SU-DHL-6 (cell line): ENCODE data around the gene CYP26B1.

Experiments
- H2AFZ ChIP-seq: fragments of 200-600 bp; sonication (generic); 2 replicates; pipeline ENCODE4 v1.6.1; 2014; ENCODE audit warnings: low read depth, mild to moderate bottlenecking, moderate library complexity, mixed read lengths, antibody characterized with exemption, low read length; ENCODE audit not compliant: severe bottlenecking
- H3F3A ChIP-seq: fragments of 200-600 bp; shearing (Covaris generic); 2 replicates; pipeline ENCODE4 v1.6.0; 2016; ENCODE audit warnings: antibody characterized with exemption, mild to moderate bottlenecking; ENCODE audit not compliant: insufficient read depth
- H3K27ac ChIP-seq: fragments of 200-600 bp; sonication (generic); 2 replicates; pipeline ENCODE4 v1.5.1; 2016; ENCODE audit warnings: low read depth, mild to moderate bottlenecking, low read length, moderate library complexity, mixed read lengths
- H3K27me3 ChIP-seq: fragments of 200-600 bp; sonication (generic), shearing (Covaris generic); 2 replicates; pipeline ENCODE4 v1.6.0; 2014; ENCODE audit warnings: mild to moderate bottlenecking, low read length
- H3K36me3 ChIP-seq: fragments of 200-600 bp; sonication (generic); 2 replicates; pipeline ENCODE4 v1.6.1; 2014; ENCODE audit warnings: mild to moderate bottlenecking, low read length, mixed read lengths
- H3K4me2 ChIP-seq: fragments of 300-600, 200-600 bp; shearing (Covaris generic), sonication (generic); 2 replicates; pipeline ENCODE4 v1.6.0; 2014; ENCODE audit warnings: low read length, low read depth, mild to moderate bottlenecking; ENCODE audit not compliant: poor library complexity, severe bottlenecking
- H3K4me3 ChIP-seq: fragments of 200-600 bp; sonication (generic); 2 replicates; pipeline ENCODE4 v1.5.1; 2014; ENCODE audit warnings: antibody characterized with exemption, low read length, mild to moderate bottlenecking, mixed read lengths; ENCODE audit not compliant: insufficient read depth, poor library complexity, severe bottlenecking
- H3K79me2 ChIP-seq: fragments of 200-600 bp; sonication (generic); 2 replicates; pipeline ENCODE4 v1.6.1; 2014; ENCODE audit warnings: mild to moderate bottlenecking, low read length, moderate library complexity; ENCODE audit not compliant: insufficient read depth
- H3K9ac ChIP-seq: fragments of 200-600 bp; sonication (generic); 2 replicates; pipeline ENCODE4 v1.7.0; 2014; ENCODE audit warnings: mild to moderate bottlenecking, low read length
- H3K9me2 ChIP-seq: fragments of 200-600 bp; sonication (generic); replicated peaks from 2 replicates; pipeline ENCODE4 v1.6.1; 2014; ENCODE audit warnings: low read length; ENCODE audit not compliant: insufficient read depth
- H3K9me3 ChIP-seq: fragments of 200-600 bp; sonication (generic); 2 replicates; pipeline ENCODE4 v1.6.1; 2014; ENCODE audit warnings: low read length, mixed read lengths; ENCODE audit not compliant: insufficient read depth
- H4K20me1 ChIP-seq: fragments of 200-600 bp; sonication (generic); 2 replicates; pipeline ENCODE4 v1.6.1; 2014; ENCODE audit warnings: low read depth, mild to moderate bottlenecking, antibody characterized with exemption, low read length, moderate library complexity, mixed read lengths
- CTCF ChIP-seq: fragments of 200-600 bp; sonication (generic); IDR thresholded peaks from one replicate; pipeline ENCODE4 v1.5.1; 2017; ENCODE audit warnings: antibody characterized with exemption, mild to moderate bottlenecking, low read length, moderate library complexity; ENCODE audit not compliant: insufficient read depth, poor library complexity, severe bottlenecking
- EZH2phosphoT487 ChIP-seq: fragments of 200-600 bp; sonication (generic), shearing (Covaris generic); conservative IDR thresholded peaks from 2 replicates; pipeline ENCODE4 v1.6.1; 2018; ENCODE audit warnings: mild to moderate bottlenecking, antibody characterized with exemption, low read length, moderate library complexity, mixed read lengths

CYP26B1 gene

DNA sequence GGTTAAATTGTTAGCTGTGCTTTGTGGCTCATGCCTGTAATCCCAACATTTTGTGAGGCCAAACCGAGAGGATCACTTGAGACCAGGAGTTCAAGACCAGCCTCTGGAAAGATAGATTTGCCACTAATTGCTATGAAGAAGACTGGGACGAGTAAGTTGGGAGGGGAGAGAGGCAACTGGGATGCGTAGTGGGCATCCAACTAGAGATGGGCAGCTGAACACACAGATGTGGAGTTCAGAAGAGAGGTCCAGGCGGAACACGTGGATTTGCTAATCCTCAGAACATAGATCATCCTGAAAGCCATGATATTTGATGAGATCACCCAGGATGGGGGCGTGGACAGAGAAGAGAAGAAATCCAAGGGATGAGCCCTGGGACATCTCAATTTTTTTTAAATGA, 48.7 kb downstream of the CYP26B1 start:
- H3K36me3 ChIP-seq = no peaks in the 10 kb centered on the region
- no peak overlapping the region for H3K27ac ChIP-seq
- H3F3A ChIP-seq = no peaks in the 10 kb centered on the region
- no peak overlapping the region for H3K4me3 ChIP-seq
- no peaks in the 10 kb centered on the region for H3K79me2 ChIP-seq
- no peaks in the 10 kb centered on the region for H3K9me3 ChIP-seq
- H3K9me2 ChIP-seq = no peaks in the 10 kb centered on the region
- H4K20me1 ChIP-seq = no peaks in the 10 kb centered on the region
- TF ChIP-seq EZH2phosphoT487 (no peak), CTCF (no peak)
- no peak overlapping the region for H2AFZ ChIP-seq
- H3K27me3 ChIP-seq = no peaks in the 10 kb centered on the region; the same call in 1 of the 2 replicates
- H3K9ac ChIP-seq = no peak overlapping the region
- no peak overlapping the region for H3K4me2 ChIP-seq

DNA sequence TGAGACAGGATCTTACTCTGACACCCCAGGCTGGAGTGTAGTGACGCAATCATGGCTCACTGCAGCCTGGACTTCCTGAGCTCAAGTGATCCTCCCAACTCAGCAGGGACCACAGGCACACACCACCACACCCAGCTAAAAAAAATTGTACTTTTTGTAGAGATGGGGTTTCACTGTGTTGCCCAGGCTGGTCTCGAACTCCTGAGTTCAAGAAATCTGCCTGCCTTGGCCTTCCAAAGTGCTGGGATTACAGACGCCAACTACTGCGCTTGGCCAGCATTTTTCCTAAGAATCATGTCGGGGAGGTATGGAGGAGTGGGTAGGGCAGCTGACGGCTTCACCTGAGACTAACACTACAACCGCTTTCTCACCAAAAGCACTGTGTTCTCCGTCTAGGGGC, 50.4 kb downstream of the CYP26B1 start:
- Histone ChIP-seq H3K9ac (no peak overlapping the region), H2AFZ (no peak overlapping the region), H3F3A (no peaks in the 10 kb centered on the region), H3K27ac (no peak overlapping the region), H3K36me3 (no peaks in the 10 kb centered on the region), H4K20me1 (no peaks in the 10 kb centered on the region), H3K79me2 (no peaks in the 10 kb centered on the region), H3K4me3 (no peak overlapping the region), H3K4me2 (no peak overlapping the region), H3K27me3 (no peaks in the 10 kb centered on the region; the same call in 1 of the 2 replicates), H3K9me2 (no peaks in the 10 kb centered on the region), H3K9me3 (no peaks in the 10 kb centered on the region)
- TF ChIP-seq EZH2phosphoT487 = no peak
- TF ChIP-seq CTCF = no peak

GRCh38 chr2:72096181-72096580, 51.5 kb downstream of the CYP26B1 start:
- H2AFZ ChIP-seq = no peak overlapping the region
- TF ChIP-seq EZH2phosphoT487 = no peak
- TF ChIP-seq CTCF = no peak
- H3K36me3 ChIP-seq = no peaks in the 10 kb centered on the region
- H3F3A ChIP-seq = no peaks in the 10 kb centered on the region
- no peaks in the 10 kb centered on the region for H4K20me1 ChIP-seq
- H3K79me2 ChIP-seq = no peaks in the 10 kb centered on the region
- H3K27me3 ChIP-seq = no peaks in the 10 kb centered on the region; the same call in 1 of the 2 replicates
- no peaks in the 10 kb centered on the region for H3K9me3 ChIP-seq
- no peak overlapping the region for H3K9ac ChIP-seq
- no peak overlapping the region for H3K4me2 ChIP-seq
- H3K9me2 ChIP-seq = no peaks in the 10 kb centered on the region
- H3K27ac ChIP-seq = no peak overlapping the region
- no peak overlapping the region for H3K4me3 ChIP-seq

GRCh38 chr2:72095364-72095763, 52.3 kb downstream of the CYP26B1 start:
- no peak overlapping the region for H3K4me2 ChIP-seq
- H3K9ac ChIP-seq = no peak overlapping the region
- no peak overlapping the region for H2AFZ ChIP-seq
- no peaks in the 10 kb centered on the region; the same call in 1 of the 2 replicates for H3K27me3 ChIP-seq
- no peaks in the 10 kb centered on the region for H3K79me2 ChIP-seq
- H3K9me3 ChIP-seq = no peaks in the 10 kb centered on the region
- TF ChIP-seq CTCF (no peak), EZH2phosphoT487 (no peak)
- H3K4me3 ChIP-seq = no peak overlapping the region
- H3K36me3 ChIP-seq = no peaks in the 10 kb centered on the region
- H3F3A ChIP-seq = no peaks in the 10 kb centered on the region
- H4K20me1 ChIP-seq = no peaks in the 10 kb centered on the region
- H3K9me2 ChIP-seq = no peaks in the 10 kb centered on the region
- H3K27ac ChIP-seq = no peak overlapping the region
